ENCODE measurements around the gene HDAC4. TPM values are rescaled to one million over a fixed set of nuclear protein-coding genes. Genes with fewer than 3 reads are reported as not detected.
A peak's percentile ranks its signal among the peaks of the same experiment; 100 is the strongest.

HDAC4 gene
- total and polyA plus RNA-seq, 3 experiments from 2014 or later: 8.3 to 28.8 (median 24.0) TPM

DNA sequence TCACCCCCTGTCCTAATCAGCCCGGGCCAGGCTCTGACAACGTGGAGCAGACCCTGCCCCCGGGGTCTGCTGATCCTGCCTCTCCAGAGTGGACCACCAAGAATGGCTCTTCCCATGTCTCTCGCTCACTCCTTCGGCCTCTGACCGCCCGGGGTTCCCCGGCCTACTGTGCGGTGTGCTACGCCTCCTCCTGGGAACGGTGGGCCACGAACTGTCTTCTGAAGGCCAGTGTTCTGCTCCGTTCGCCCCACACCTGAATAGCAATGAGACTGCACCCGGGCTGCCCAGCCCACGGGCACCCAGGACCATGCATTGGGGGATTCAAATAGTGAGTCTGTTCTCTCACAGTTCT, 363.3 kb downstream of the HDAC4 start:
- CTCF ChIA-PET: no interaction called here
- Histone ChIP-seq H3K27me3 (ENCODE audit: insufficient read depth, low read length, poor library complexity, severe bottlenecking) (no peaks in the 10 kb centered on the region), H3K27ac (ENCODE audit: low read depth, low read length) (no peak overlapping the region), H3K9me3 (ENCODE audit: low read length) (no peaks in the 10 kb centered on the region), H3K4me1 (ENCODE audit: insufficient read depth, low read length) (no peaks in the 10 kb centered on the region), H3K36me3 (ENCODE audit: insufficient read depth, low read length) (no peaks in the 10 kb centered on the region), H3K4me3 (ENCODE audit: low read length) (no peak overlapping the region)
- Mint-ChIP-seq H3K4me3 (no peak overlapping the region), H3K36me3 (no peaks in the 10 kb centered on the region), H3K27me3 (peaks cover 8 to 12% of the 10 kb centered on the region in 2 donors), H3K27ac (peak overlapping the region in 1 of 8 donors; percentile 90), H3K9me3 (no peaks in the 10 kb centered on the region), H3K4me1 (no peaks in the 10 kb centered on the region)
- no peak for DNase-seq
- POLR2A ChIA-PET: no interaction called here

GRCh38 chr2:239036819-239037558, 363.8 kb downstream of the HDAC4 start:
- Mint-ChIP-seq H3K36me3 (no peaks in the 10 kb centered on the region), H3K27ac (peak overlapping the region in 2 of 8 donors; percentile 54 to 90), H3K9me3 (no peaks in the 10 kb centered on the region), H3K27me3 (peaks cover 9 to 12% of the 10 kb centered on the region in 2 donors), H3K4me1 (no peaks in the 10 kb centered on the region), H3K4me3 (no peak overlapping the region)
- H3K4me1 ChIP-seq (ENCODE audit: insufficient read depth, low read length): no peaks in the 10 kb centered on the region
- DNase-seq: no peak
- H3K9me3 ChIP-seq (ENCODE audit: low read length): no peaks in the 10 kb centered on the region
- H3K27me3 ChIP-seq (ENCODE audit: insufficient read depth, low read length, poor library complexity, severe bottlenecking): no peaks in the 10 kb centered on the region
- ChIA-PET CTCF (no interaction called here), POLR2A (no interaction called here)
- H3K36me3 ChIP-seq (ENCODE audit: insufficient read depth, low read length): no peaks in the 10 kb centered on the region
- H3K4me3 ChIP-seq (ENCODE audit: low read length): no peak overlapping the region
- no peak overlapping the region for H3K27ac ChIP-seq (ENCODE audit: low read depth, low read length)

- Histone ChIP-seq H3K4me1 (ENCODE audit: insufficient read depth, low read length) (no peaks in the 10 kb centered on the region), H3K4me3 (ENCODE audit: low read length) (no peak overlapping the region), H3K9me3 (ENCODE audit: low read length) (no peaks in the 10 kb centered on the region), H3K27ac (ENCODE audit: low read depth, low read length) (no peak overlapping the region), H3K36me3 (ENCODE audit: insufficient read depth, low read length) (no peaks in the 10 kb centered on the region), H3K27me3 (ENCODE audit: insufficient read depth, low read length, poor library complexity, severe bottlenecking) (no peaks in the 10 kb centered on the region)
- POLR2A ChIA-PET: no interaction called here
- DNase-seq: no peak
- CTCF ChIA-PET: no interaction called here
- Mint-ChIP-seq H3K27ac (no peak overlapping the region), H3K4me3 (no peak overlapping the region), H3K27me3 (peaks cover 9 to 12% of the 10 kb centered on the region in 2 donors), H3K4me1 (no peaks in the 10 kb centered on the region), H3K36me3 (no peaks in the 10 kb centered on the region), H3K9me3 (no peaks in the 10 kb centered on the region)
These were observed 364.7 kb downstream of the HDAC4 start for GRCh38 chr2:239035997-239036731.

GRCh38 chr2:239035361-239035814, 365.4 kb downstream of the HDAC4 start:
- Mint-ChIP-seq H3K4me1 (no peaks in the 10 kb centered on the region), H3K9me3 (no peaks in the 10 kb centered on the region), H3K27me3 (peaks cover 13 to 17% of the 10 kb centered on the region in 2 donors), H3K4me3 (no peak overlapping the region), H3K27ac (peak overlapping the region in 1 of 8 donors; percentile 70), H3K36me3 (no peaks in the 10 kb centered on the region)
- H3K27ac ChIP-seq (ENCODE audit: low read depth, low read length): no peak overlapping the region
- peak; percentile 41 to 69 (median 53) for DNase-seq
- no peaks in the 10 kb centered on the region for H3K9me3 ChIP-seq (ENCODE audit: low read length)
- POLR2A ChIA-PET: no interaction called here
- H3K27me3 ChIP-seq (ENCODE audit: insufficient read depth, low read length, poor library complexity, severe bottlenecking): no peaks in the 10 kb centered on the region
- H3K36me3 ChIP-seq (ENCODE audit: insufficient read depth, low read length): no peaks in the 10 kb centered on the region
- no peak overlapping the region for H3K4me3 ChIP-seq (ENCODE audit: low read length)
- CTCF ChIA-PET: no interaction called here
- no peaks in the 10 kb centered on the region for H3K4me1 ChIP-seq (ENCODE audit: insufficient read depth, low read length)

GRCh38 chr2:239034561-239035341, 366.1 kb downstream of the HDAC4 start:
- Histone ChIP-seq H3K4me3 (ENCODE audit: low read length) (no peak overlapping the region), H3K27me3 (ENCODE audit: insufficient read depth, low read length, poor library complexity, severe bottlenecking) (no peaks in the 10 kb centered on the region), H3K4me1 (ENCODE audit: insufficient read depth, low read length) (no peaks in the 10 kb centered on the region), H3K36me3 (ENCODE audit: insufficient read depth, low read length) (no peaks in the 10 kb centered on the region), H3K9me3 (ENCODE audit: low read length) (no peaks in the 10 kb centered on the region), H3K27ac (ENCODE audit: low read depth, low read length) (no peak overlapping the region)
- ChIA-PET POLR2A (no interaction called here), CTCF (interaction anchor here (0.6 to 1.5 kb wide), 2 partner anchors 379 to 916 kb away, joined by 3 read pairs; no protein-coding TSS in a partner anchor)
- Mint-ChIP-seq H3K27me3 (peaks cover 13 to 17% of the 10 kb centered on the region in 2 donors), H3K36me3 (no peaks in the 10 kb centered on the region), H3K9me3 (no peaks in the 10 kb centered on the region), H3K4me1 (no peaks in the 10 kb centered on the region), H3K27ac (peak overlapping the region in 1 of 8 donors; percentile 93), H3K4me3 (peak overlapping the region in 1 of 7 donors; percentile 65)
- DNase-seq: no peak

DNA sequence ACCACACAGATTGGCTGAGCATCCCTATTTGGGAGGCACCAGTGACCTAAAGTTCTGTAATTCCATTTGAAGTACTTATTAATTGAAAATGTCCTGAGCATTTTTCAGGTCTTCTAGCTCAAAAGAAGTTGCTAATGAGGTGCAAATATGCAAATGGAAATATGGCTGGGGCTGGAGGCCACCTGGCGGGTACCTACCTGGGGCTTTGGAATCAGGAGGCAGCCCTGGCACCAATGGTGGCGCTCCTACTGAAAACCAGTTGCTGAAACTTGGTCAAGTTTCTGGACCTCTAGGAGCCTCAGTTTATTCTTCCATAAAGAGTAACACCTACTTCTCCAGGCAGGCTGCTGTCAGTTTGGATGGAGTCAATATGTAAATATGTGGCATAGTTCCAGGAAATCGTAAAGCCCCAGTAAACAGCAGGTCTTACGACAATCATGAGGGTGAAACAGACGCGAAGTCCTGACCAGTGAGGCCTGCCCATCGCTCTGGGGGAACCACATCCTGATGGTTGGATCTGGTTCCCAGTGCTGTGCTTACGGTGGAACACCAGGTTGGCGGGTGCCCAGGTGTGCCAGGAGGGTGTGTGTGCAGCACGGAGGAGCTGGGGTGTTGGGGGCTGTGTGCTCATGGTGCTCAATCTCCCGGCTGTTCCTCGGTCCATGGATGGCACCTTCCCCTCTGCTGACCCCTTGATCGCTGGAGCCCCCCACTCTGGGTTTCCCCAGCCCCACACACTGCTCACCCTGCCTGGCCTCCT, 366.8 kb downstream of the HDAC4 start:
- H3K36me3 Mint-ChIP-seq: no peaks in the 10 kb centered on the region
- H3K27me3 Mint-ChIP-seq: peaks cover 13 to 22% of the 10 kb centered on the region in 2 donors
- Histone ChIP-seq H3K9me3 (ENCODE audit: low read length) (no peaks in the 10 kb centered on the region), H3K27ac (ENCODE audit: low read depth, low read length) (no peak overlapping the region), H3K4me1 (ENCODE audit: insufficient read depth, low read length) (no peaks in the 10 kb centered on the region), H3K4me3 (ENCODE audit: low read length) (no peak overlapping the region), H3K36me3 (ENCODE audit: insufficient read depth, low read length) (no peaks in the 10 kb centered on the region), H3K27me3 (ENCODE audit: insufficient read depth, low read length, poor library complexity, severe bottlenecking) (no peaks in the 10 kb centered on the region)
- DNase-seq: no peak
- ChIA-PET CTCF (interaction anchor here (0.6 to 1.5 kb wide), 2 partner anchors 380 to 917 kb away, joined by 3 read pairs; no protein-coding TSS in a partner anchor), POLR2A (no interaction called here)
- no peaks in the 10 kb centered on the region for H3K9me3 Mint-ChIP-seq
- peak overlapping the region in 1 of 7 donors; percentile 65 for H3K4me3 Mint-ChIP-seq
- peak overlapping the region in 1 of 8 donors; percentile 93 for H3K27ac Mint-ChIP-seq
- H3K4me1 Mint-ChIP-seq: no peaks in the 10 kb centered on the region

DNA sequence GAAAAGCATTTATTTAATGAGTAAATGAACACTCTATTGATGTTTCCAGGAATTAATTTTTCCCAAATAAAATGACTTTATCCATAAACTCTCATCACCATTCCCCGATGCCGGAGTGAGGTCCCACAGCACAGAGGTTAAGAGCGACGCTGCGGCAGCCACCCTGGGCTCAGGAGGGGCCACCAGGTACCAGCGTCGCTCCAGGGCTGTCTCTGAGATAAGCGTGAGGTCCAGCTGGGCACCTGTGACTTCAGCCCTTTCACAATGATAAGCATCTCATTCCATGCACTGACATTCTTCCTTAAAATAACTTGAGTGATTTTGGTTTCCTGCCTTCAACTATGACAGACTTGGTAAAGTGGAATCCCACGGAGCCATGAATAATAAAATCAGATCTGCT, 370.9 kb downstream of the HDAC4 start:
- Histone ChIP-seq H3K27me3 (ENCODE audit: insufficient read depth, low read length, poor library complexity, severe bottlenecking) (no peaks in the 10 kb centered on the region), H3K36me3 (ENCODE audit: insufficient read depth, low read length) (no peaks in the 10 kb centered on the region), H3K9me3 (ENCODE audit: low read length) (no peaks in the 10 kb centered on the region), H3K4me1 (ENCODE audit: insufficient read depth, low read length) (no peaks in the 10 kb centered on the region), H3K4me3 (ENCODE audit: low read length) (no peak overlapping the region), H3K27ac (ENCODE audit: low read depth, low read length) (no peak overlapping the region)
- H3K27me3 Mint-ChIP-seq: peaks cover 19 to 33% of the 10 kb centered on the region in 2 donors
- CTCF ChIA-PET: no interaction called here
- no peak for DNase-seq
- no peak overlapping the region for H3K27ac Mint-ChIP-seq
- H3K36me3 Mint-ChIP-seq: no peaks in the 10 kb centered on the region
- POLR2A ChIA-PET: no interaction called here
- no peaks in the 10 kb centered on the region for H3K9me3 Mint-ChIP-seq
- H3K4me1 Mint-ChIP-seq: no peaks in the 10 kb centered on the region
- no peak overlapping the region for H3K4me3 Mint-ChIP-seq
